AG09309 (cell line): ENCODE measurements around the gene TNS1.

ENCODE experiments used
- DNase-seq: peaks from one replicate; pipeline ENCODE4 v3.0.0-alpha.2; 2010; ENCODE audit warnings: low read depth
- H3K4me3 ChIP-seq: 2 replicates; pipeline ENCODE4 v1.5.1; 2011; ENCODE audit warnings: mild to moderate bottlenecking, low read depth, low read length, moderate library complexity; ENCODE audit not compliant: control insufficient read depth
- CTCF ChIP-seq: IDR thresholded peaks from 2 replicates; pipeline ENCODE4 v1.5.1; 2011; ENCODE audit warnings: mild to moderate bottlenecking, low read depth, low read length, inconsistent platforms; ENCODE audit not compliant: insufficient read depth, control insufficient read depth; ENCODE audit errors: missing control alignments

The TNS1 gene

DNA sequence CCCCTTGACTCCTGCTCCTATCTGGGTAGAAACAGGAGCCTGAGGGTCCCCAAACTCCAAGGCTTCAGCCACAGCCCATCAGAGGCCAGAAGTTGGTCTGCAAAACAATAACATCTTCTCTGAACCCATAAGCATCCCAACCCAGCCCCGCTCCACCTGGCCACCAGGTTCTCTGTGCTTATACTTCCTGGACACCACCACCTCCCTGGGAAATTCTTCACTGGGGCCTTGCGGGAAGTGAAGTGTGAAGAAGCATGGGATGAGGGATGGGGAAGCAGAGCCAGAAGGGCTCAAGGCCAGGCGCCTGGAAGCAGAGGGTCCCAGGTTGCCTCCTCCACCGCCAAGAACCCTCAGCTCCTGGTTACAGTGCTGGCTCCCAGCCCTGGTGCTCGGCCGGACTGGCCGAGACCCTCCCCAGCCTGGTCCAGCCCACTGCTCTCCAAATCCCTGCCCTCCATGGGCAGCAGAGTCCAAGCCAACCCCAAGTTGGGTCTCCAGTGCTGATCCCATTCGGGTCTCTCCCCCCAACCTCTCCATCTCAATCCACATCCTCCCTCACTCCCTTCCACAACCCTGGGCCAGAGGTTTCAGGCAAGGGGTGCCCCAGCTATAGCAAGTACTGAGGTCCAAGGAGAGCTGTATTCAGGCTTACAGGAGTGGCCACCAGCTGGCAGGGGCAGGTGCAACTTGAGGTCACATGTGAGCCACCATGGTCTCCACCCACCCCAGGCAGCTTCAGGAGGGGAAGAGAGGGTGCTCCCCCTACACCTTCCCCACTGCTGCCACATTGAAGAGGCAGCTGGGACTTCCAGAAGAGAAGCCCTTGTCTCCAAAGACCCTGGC lies 60.7 kb downstream of the TNS1 start:
- TF ChIP-seq CTCF, result no peak
- H3K4me3 ChIP-seq, result peak overlapping the region; percentile 63
- DNase-seq, result no peak

DNA sequence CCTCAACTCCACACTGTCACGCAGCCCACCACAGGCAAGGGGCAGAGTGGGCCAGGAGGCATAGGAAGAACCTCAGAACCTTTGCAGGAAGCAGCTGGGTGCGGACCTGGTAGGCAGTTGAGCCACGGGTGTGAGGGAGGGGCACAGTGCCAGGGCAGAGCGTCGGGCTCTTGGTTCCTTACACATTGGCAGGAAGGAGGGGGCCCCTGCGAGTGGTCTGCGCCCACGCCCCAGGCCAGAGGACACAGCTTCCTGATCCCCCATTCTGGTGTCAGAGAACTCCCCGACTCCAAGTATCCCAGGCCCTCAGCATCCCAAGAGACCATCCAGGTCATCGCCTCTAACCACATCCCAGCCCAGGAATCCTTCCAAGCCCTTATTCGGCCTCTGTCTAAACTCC lies 61.5 kb downstream of the TNS1 start:
- H3K4me3 ChIP-seq, result peak overlapping the region; percentile 5; the same call in 1 of the 2 replicates
- DNase-seq, result no peak
- TF ChIP-seq CTCF, result no peak

- no peak for DNase-seq
- H3K4me3 ChIP-seq, result no peak overlapping the region
- TF ChIP-seq CTCF, result no peak
These were observed 62.3 kb downstream of the TNS1 start for GRCh38 chr2:217940261-217941220.

- no peak overlapping the region for H3K4me3 ChIP-seq
- no peak for TF ChIP-seq CTCF
- no peak for DNase-seq
These were observed 63.1 kb downstream of the TNS1 start for GRCh38 chr2:217939629-217940245.

DNA sequence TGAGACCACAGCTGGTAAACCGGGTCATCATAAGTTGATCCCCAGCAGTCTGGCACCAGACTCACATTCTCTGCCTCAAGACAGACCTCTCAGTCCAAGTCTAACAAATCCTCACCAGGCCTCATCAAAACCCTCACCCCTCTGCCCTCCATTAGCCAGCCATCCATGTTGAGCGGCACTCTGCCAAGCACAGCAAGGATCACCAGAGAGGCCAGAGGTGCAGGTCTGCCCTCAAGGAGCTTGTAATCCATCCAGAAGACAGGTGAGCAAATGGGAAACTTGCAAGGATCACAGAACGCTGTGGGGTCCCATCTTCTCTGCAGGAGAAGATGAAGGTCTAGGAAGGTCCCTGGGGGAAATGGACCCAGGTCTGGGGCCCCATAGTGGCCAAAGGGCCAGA lies 63.6 kb downstream of the TNS1 start:
- no peak for TF ChIP-seq CTCF
- DNase-seq, result no peak
- no peak overlapping the region for H3K4me3 ChIP-seq

- DNase-seq, result no peak
- H3K4me3 ChIP-seq, result no peak overlapping the region
- no peak for TF ChIP-seq CTCF
These were observed 64.8 kb downstream of the TNS1 start for GRCh38 chr2:217938036-217938435.
